Stimulated activated CD4-positive, alpha-beta T cell treated with anti-CD3 and anti-CD28 coated beads, Interleukin-1b, Interleukin-23, amount 100 ng/mL, for 4 hours (primary cell): ENCODE measurements around the gene NAT9.

Experiments
- DNase-seq, 2 donors: peaks; one replicate each; pipeline ENCODE4 v3.0.0-alpha.2; 2020; ENCODE audit warnings: low read depth in 2 of 2

NAT9 gene

GRCh38 chr17:74761419-74761818 lies 14.7 kb downstream of the NAT9 start:
- no peak for DNase-seq

- no peak for DNase-seq
Measured at GRCh38 chr17:74760404-74761105, 15.6 kb downstream of the NAT9 start.

- no peak for DNase-seq
Measured at GRCh38 chr17:74759941-74760340, 16.2 kb downstream of the NAT9 start.

GRCh38 chr17:74759243-74759801 lies 16.8 kb downstream of the NAT9 start:
- no peak for DNase-seq

GRCh38 chr17:74758848-74759168 lies 17.3 kb downstream of the NAT9 start:
- no peak for DNase-seq

GRCh38 chr17:74757931-74758847 lies 18.0 kb downstream of the NAT9 start:
- no peak for DNase-seq

GRCh38 chr17:74757502-74757901 lies 18.6 kb downstream of the NAT9 start:
- DNase-seq = no peak

- DNase-seq = no peak
Measured at GRCh38 chr17:74756891-74757290, 19.3 kb downstream of the NAT9 start.

GRCh38 chr17:74755533-74755932 lies 20.6 kb downstream of the NAT9 start:
- no peak for DNase-seq

- no peak for DNase-seq
Measured at GRCh38 chr17:74754832-74755231, 21.3 kb downstream of the NAT9 start.

GRCh38 chr17:74752822-74753401 lies 23.2 kb downstream of the NAT9 start:
- DNase-seq = no peak

GRCh38 chr17:74752415-74752814 lies 23.7 kb downstream of the NAT9 start:
- no peak for DNase-seq

GRCh38 chr17:74750327-74751069 lies 25.6 kb downstream of the NAT9 start:
- no peak for DNase-seq

- DNase-seq = no peak
Measured at GRCh38 chr17:74750039-74750326, 26.2 kb downstream of the NAT9 start.

- peak in 1 of 2 donors; percentile 45 for DNase-seq
Measured at GRCh38 chr17:74749279-74750038, 26.7 kb downstream of the NAT9 start.

GRCh38 chr17:74748529-74749278 lies 27.4 kb downstream of the NAT9 start, which contains the start of gene NHERF1:
Gene NHERF1 (plus strand): TSS chr17:74748628. CDS start chr17:74748847, 219 bp downstream.
- peak; percentile 87 to 96 for DNase-seq

GRCh38 chr17:74748279-74748528 lies 27.9 kb downstream of the NAT9 start:
- DNase-seq = no peak

GRCh38 chr17:74746922-74747321 lies 29.2 kb downstream of the NAT9 start:
- DNase-seq = no peak

- DNase-seq = no peak
Measured at GRCh38 chr17:74746376-74746775, 29.8 kb downstream of the NAT9 start.

GRCh38 chr17:74745548-74746177 lies 30.5 kb downstream of the NAT9 start:
- no peak for DNase-seq
